Body of pancreas (tissue), 4 donors: ENCODE results near the gene MED12L.

Source experiments
- CTCF ChIP-seq, 7 experiments: fragments of 450-650 bp in 4 of 7; fragments of 200-600 bp in 3 of 7; sonication (generic) in 3 of 7; IDR thresholded peaks; one replicate each; pipeline ENCODE4 v1.5.1; 2016 to 2019; ENCODE audit warnings: antibody characterized with exemption in 7 of 7
- POLR2A ChIP-seq, 3 donors: fragments of 450-650 bp; IDR thresholded peaks; one replicate each; pipeline ENCODE4 v1.6.1; 2016; ENCODE audit warnings: antibody characterized with exemption in 3 of 3, mild to moderate bottlenecking in 2 of 3

DNA sequence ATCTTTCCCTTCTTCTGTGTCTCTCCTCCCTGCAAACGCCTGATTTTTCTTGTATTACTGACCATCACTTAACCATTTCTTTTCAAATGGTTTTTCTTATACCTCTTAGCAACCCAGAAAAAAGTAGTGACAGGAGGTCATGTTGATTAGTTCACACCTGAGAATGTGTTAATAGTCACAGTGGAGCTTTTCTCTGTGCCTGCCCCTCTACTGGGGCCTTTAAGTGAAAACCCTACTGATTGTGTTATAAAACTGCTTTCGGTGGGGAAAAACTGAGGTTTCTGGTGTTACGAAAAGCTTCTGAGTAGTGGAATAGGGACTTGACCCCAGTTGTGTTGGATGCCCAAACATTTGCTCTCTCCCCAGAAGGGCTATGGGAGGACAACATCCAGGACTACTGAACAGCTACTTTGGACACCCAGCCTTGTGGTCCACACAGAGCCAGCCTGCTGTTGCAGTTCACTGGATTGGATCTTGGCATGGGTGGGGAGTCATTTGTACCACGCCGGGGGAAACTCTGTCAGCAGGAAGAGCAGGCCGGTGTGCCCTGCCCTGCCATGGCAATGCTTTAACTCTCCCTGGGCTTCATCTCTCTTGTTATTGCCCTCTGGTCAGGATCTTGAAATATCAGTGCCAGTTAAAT is 220.8 kb downstream of the MED12L start:
- no peak for TF ChIP-seq CTCF (IDR thresholded peaks at IDR 0.05)
- no peak for TF ChIP-seq POLR2A (IDR thresholded peaks at IDR 0.05)
